Globus pallidus (tissue), 1 donor: ENCODE results near the gene PTGER2.

ENCODE experiments used
- DNase-seq: peaks from one replicate; pipeline ENCODE4 v3.0.0-alpha.2; 2015; ENCODE audit warnings: low spot score

PTGER2 gene

GRCh38 chr14:52313903-52314594 is at the start of gene PTGER2:
TSS of gene PTGER2 (plus strand) at chr14:52314312. CDS start at chr14:52314549, 237 bp downstream.
- peak; percentile 13 for DNase-seq

GRCh38 chr14:52265253-52265652 is 48.9 kb upstream of the PTGER2 start:
- no peak for DNase-seq

GRCh38 chr14:52266179-52266578 is 47.9 kb upstream of the PTGER2 start:
- DNase-seq, result no peak

- no peak for DNase-seq
Measured at GRCh38 chr14:52266782-52267181, 47.3 kb upstream of the PTGER2 start.

GRCh38 chr14:52267501-52268278 is 46.4 kb upstream of the PTGER2 start, which contains the start of gene PTGDR:
TSS of gene PTGDR (plus strand) at chr14:52267698. CDS start at chr14:52267815, 117 bp downstream.
- no peak for DNase-seq

GRCh38 chr14:52268279-52269061 is 45.6 kb upstream of the PTGER2 start:
- DNase-seq, result no peak

GRCh38 chr14:52269100-52269499 is 45.0 kb upstream of the PTGER2 start:
- DNase-seq, result no peak

GRCh38 chr14:52269982-52270381 is 44.1 kb upstream of the PTGER2 start:
- DNase-seq, result no peak

- DNase-seq, result no peak
Measured at GRCh38 chr14:52271538-52271937, 42.6 kb upstream of the PTGER2 start.

- DNase-seq, result no peak
Measured at GRCh38 chr14:52272375-52272774, 41.7 kb upstream of the PTGER2 start.

GRCh38 chr14:52275372-52275771 is 38.7 kb upstream of the PTGER2 start:
- no peak for DNase-seq

GRCh38 chr14:52277552-52277951 is 36.6 kb upstream of the PTGER2 start:
- no peak for DNase-seq

- DNase-seq, result no peak
Measured at GRCh38 chr14:52279408-52279807, 34.7 kb upstream of the PTGER2 start.

- no peak for DNase-seq
Measured at GRCh38 chr14:52283099-52283498, 31.0 kb upstream of the PTGER2 start.

GRCh38 chr14:52286661-52287649 is 27.2 kb upstream of the PTGER2 start:
- peak; percentile 8 for DNase-seq

- DNase-seq, result no peak
Measured at GRCh38 chr14:52296378-52296777, 17.7 kb upstream of the PTGER2 start.

- DNase-seq, result no peak
Measured at GRCh38 chr14:52298795-52299194, 15.3 kb upstream of the PTGER2 start.

GRCh38 chr14:52299692-52300278 is 14.3 kb upstream of the PTGER2 start:
- peak; percentile 48 for DNase-seq

GRCh38 chr14:52303236-52303635 is 10.9 kb upstream of the PTGER2 start:
- no peak for DNase-seq

GRCh38 chr14:52304248-52304904 is 9.7 kb upstream of the PTGER2 start:
- no peak for DNase-seq
